ENCODE results near the gene COPB2.
A peak's percentile ranks its signal among the peaks of the same experiment; 100 is the strongest.
"Not testable (repeated sequence)": the region's sequence is repeated elsewhere in the genome, so short reads cannot be mapped to it uniquely, and the experiment has no call there.

COPB2 gene

DNA sequence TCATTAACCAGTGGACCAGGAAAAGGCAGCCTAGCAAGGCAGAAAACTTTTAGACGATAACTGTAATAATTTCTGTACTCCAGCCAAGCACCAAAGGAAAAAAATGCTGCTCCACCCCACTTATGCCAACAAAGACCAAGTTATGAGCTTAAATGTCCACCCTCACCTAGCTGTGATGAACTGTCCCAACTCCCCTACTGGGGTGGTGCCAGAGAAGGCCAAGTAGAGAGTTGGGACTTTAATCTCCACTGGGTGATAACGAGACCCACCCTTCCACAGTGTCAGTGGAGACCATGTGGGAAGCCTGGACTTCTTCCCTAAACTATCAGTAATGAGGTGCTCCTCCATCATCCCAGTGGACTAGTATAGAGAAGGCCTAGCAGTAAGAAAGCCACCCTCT is 33.8 kb upstream of the COPB2 start:
- H3K9me3 ChIP-seq (replicated peaks in 1 of 11): peaks cover 0 to 7% (median 0%) of the 10 kb centered on the region in 11 experiments; a peak in 5 of 22 replicates
- H3K27ac ChIP-seq: no peak overlapping the region
- H3K27me3 ChIP-seq: no peaks in the 10 kb centered on the region
- peaks cover 0 to 7% (median 0%) of the 10 kb centered on the region in 10 experiments; a peak in 8 of 20 replicates for H3K4me1 ChIP-seq
- no peak for TF ChIP-seq Cebpa-rat (IDR thresholded peaks at IDR 0.05)
- no peak overlapping the region for H3K4me3 ChIP-seq
- peaks cover 12 to 55% (median 21%) of the 10 kb centered on the region in 11 experiments; a peak in 16 of 22 replicates for H3K36me3 ChIP-seq
- 0 out of 22 replicates have a peak, but pooled peaks cover 0 to 3% (median 0%) of the 10 kb centered on the region in 11 experiments for H4K20me1 ChIP-seq
- H3K9ac ChIP-seq: no peak overlapping the region
- no peak overlapping the region for H3K4me2 ChIP-seq

- H3K36me3 ChIP-seq: peaks cover 12 to 58% (median 21%) of the 10 kb centered on the region in 11 experiments; a peak in 16 of 22 replicates
- H3K27ac ChIP-seq: no peak overlapping the region
Measured at GRCh38 chr3:139421460-139421859, 32.0 kb upstream of the COPB2 start.

DNA sequence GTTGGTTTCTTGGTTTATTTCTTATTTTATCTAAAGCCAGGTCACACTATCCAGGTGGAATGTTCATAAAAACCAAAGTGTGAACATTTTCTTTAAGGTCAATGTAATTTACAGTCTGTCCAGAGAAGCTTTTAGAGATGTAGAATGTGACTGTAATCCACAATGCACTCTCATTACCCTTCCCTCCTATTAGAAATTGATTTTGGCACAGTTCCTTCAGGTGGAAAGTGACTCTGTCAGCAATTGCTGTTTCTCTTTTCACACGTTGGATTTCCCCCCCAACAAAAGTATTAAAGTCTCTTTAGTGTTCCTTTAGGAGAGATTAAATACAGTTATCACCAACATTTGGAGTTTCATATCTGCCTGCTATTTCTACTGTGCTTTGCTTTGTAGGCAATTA is 31.6 kb upstream of the COPB2 start:
- Histone ChIP-seq H3K27ac (no peak overlapping the region), H3K4me3 (no peak overlapping the region), H3K4me2 (no peak overlapping the region), H3K36me3 (peaks cover 12 to 54% (median 21%) of the 10 kb centered on the region in 11 experiments; a peak in 16 of 22 replicates), H3K4me1 (no peaks in the 10 kb centered on the region), H3K27me3 (no peaks in the 10 kb centered on the region), H4K20me1 (0 out of 22 replicates have a peak, but pooled peaks cover 0 to 3% (median 0%) of the 10 kb centered on the region in 11 experiments), H3K9me3 (replicated peaks in 1 of 11) (peaks cover 0 to 28% (median 15%) of the 10 kb centered on the region in 11 experiments; a peak in 18 of 22 replicates), H3K9ac (no peak overlapping the region)
- no peak for TF ChIP-seq Cebpa-rat (IDR thresholded peaks at IDR 0.05)

More at GRCh38 chr3:139421460-139421859, 32.0 kb upstream of the COPB2 start:
- Histone ChIP-seq H3K4me3 (no peak overlapping the region), H3K27me3 (no peaks in the 10 kb centered on the region), H3K4me1 (no peaks in the 10 kb centered on the region), H3K9ac (no peak overlapping the region), H4K20me1 (0 out of 22 replicates have a peak, but pooled peaks cover 0 to 3% (median 0%) of the 10 kb centered on the region in 11 experiments), H3K9me3 (replicated peaks in 1 of 11) (peaks cover 0 to 24% (median 11%) of the 10 kb centered on the region in 11 experiments; a peak in 18 of 22 replicates), H3K4me2 (no peak overlapping the region)
- no peak for TF ChIP-seq Cebpa-rat (IDR thresholded peaks at IDR 0.05)

- peaks cover 22 to 55% (median 42%) of the 10 kb centered on the region in 11 experiments for H3K9me3 ChIP-seq (replicated peaks in 1 of 11)
- no peaks in the 10 kb centered on the region for H3K27me3 ChIP-seq
- TF ChIP-seq Cebpa-rat (IDR thresholded peaks at IDR 0.05): no peak
- peaks cover 0 to 11% (median 0%) of the 10 kb centered on the region in 10 experiments; a peak in 3 of 20 replicates for H3K4me1 ChIP-seq
- H3K27ac ChIP-seq: no peak overlapping the region
- H3K36me3 ChIP-seq: peaks cover 2 to 26% (median 8%) of the 10 kb centered on the region in 11 experiments; a peak in 15 of 22 replicates
- no peak overlapping the region for H3K9ac ChIP-seq
- H3K4me2 ChIP-seq: no peak overlapping the region
- no peak overlapping the region for H3K4me3 ChIP-seq
- 0 out of 22 replicates have a peak, but pooled peaks cover 0 to 3% (median 0%) of the 10 kb centered on the region in 11 experiments for H4K20me1 ChIP-seq
Measured at GRCh38 chr3:139418144-139418543, 28.7 kb upstream of the COPB2 start.

DNA sequence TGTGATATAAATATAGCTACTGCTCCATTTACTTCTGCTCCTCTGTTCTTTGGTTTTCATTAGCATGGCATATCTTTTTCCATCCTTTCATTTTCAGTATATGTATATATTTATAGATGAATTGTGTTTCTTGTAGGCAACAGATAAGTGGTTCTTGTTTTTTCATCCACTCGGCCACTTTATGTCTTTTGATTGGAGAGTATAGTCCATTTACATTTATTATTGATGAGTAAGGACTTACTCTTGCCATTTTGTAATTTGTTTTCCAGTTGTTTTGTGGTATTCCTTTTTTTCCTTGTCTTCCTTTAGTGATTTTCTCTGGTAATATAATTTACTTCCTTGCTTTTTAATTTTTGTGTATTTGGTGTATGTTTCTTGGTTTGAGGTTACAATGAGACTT is 26.8 kb upstream of the COPB2 start:
- Histone ChIP-seq H3K36me3 (peaks cover 0 to 16% (median 0%) of the 10 kb centered on the region in 11 experiments; a peak in 10 of 22 replicates), H3K4me2 (no peak overlapping the region)
- no peak for TF ChIP-seq Cebpa-rat (IDR thresholded peaks at IDR 0.05)

DNA sequence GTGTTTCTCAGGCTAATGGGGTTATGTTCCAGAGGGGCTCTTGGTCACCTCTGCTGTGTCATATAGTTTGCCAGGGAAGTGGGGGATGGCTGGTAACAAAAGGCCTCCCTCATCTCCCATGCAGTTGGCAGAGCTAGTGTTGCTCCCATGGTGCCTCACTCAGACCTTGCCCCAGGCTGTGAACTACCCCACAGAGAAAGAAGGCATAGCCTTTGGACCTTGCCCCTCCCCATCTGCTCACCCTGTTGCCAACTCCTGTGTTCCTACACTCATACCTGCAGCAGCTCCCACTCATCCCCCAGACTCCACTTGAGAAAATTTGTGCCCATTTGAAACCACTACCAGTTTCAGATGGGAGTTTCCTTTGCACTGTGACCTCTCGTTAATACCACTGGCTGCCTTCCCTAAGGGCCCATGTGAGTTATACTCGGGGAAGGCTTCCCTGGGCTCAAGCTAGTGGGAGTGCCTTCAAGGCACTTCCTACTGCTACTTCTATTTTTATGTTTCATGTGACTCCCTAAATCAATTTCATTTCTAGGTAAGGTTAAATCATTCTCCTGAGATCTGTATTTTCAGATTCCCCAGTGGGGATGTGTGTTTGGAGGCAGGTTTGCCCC is 25.3 kb upstream of the COPB2 start:
- H3K27me3 ChIP-seq: no peaks in the 10 kb centered on the region
- peaks cover 0 to 11% (median 0%) of the 10 kb centered on the region in 10 experiments; a peak in 3 of 20 replicates for H3K4me1 ChIP-seq
- H3K27ac ChIP-seq: no peak overlapping the region
- H3K4me2 ChIP-seq: peak overlapping the region in 1 of 11 experiments; percentile 28; a peak in 2 of 22 replicates
- H3K9ac ChIP-seq: no peak overlapping the region
- peaks cover 0 to 14% (median 0%) of the 10 kb centered on the region in 11 experiments; a peak in 6 of 22 replicates for H3K36me3 ChIP-seq
- no peak overlapping the region for H3K4me3 ChIP-seq
- peaks cover 40 to 72% (median 58%) of the 10 kb centered on the region in 11 experiments for H3K9me3 ChIP-seq (replicated peaks in 1 of 11)
- no peaks in the 10 kb centered on the region for H4K20me1 ChIP-seq
- no peak for TF ChIP-seq Cebpa-rat (IDR thresholded peaks at IDR 0.05)

More for the DNA sequence above, 26.8 kb upstream of the COPB2 start:
- Histone ChIP-seq H4K20me1 (0 out of 22 replicates have a peak, but pooled peaks cover 0 to 3% (median 0%) of the 10 kb centered on the region in 11 experiments), H3K4me3 (no peak overlapping the region), H3K4me1 (peaks cover 0 to 11% (median 0%) of the 10 kb centered on the region in 10 experiments; a peak in 3 of 20 replicates), H3K9me3 (replicated peaks in 1 of 11) (peaks cover 39 to 66% (median 56%) of the 10 kb centered on the region in 11 experiments), H3K27ac (no peak overlapping the region), H3K9ac (no peak overlapping the region), H3K27me3 (no peaks in the 10 kb centered on the region)

GRCh38 chr3:139412891-139413290 is 23.4 kb upstream of the COPB2 start:
- peaks cover 48 to 78% (median 63%) of the 10 kb centered on the region in 11 experiments for H3K9me3 ChIP-seq (replicated peaks in 1 of 11)
- H3K36me3 ChIP-seq, H3K4me3 ChIP-seq, H3K4me2 ChIP-seq, H4K20me1 ChIP-seq, H3K27ac ChIP-seq, H3K9ac ChIP-seq, H3K27me3 ChIP-seq: not testable (repeated sequence)
- peaks cover 0 to 11% (median 0%) of the 10 kb centered on the region in 10 experiments; a peak in 3 of 20 replicates for H3K4me1 ChIP-seq

DNA sequence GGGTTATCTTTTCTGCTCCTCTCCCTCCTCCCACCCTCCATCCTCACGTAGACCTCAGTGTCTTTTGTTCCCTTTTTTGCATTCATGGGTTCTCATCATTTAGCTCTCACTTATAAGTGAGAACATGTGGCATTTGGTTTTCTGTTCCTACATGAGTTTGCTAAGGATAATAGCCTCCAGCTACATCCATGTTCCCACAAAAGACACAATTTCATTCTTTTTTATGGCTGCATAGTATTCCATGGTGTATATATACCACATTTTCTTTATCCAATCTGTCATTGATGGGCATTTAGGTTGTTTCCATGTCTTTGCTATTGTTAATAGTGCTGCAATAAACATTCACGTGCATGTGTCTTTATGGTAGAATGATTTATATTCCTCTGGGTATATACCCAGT is 11.7 kb upstream of the COPB2 start:
- Histone ChIP-seq H3K36me3 (peaks cover 7 to 27% (median 14%) of the 10 kb centered on the region in 11 experiments; a peak in 17 of 22 replicates), H3K9me3 (replicated peaks in 1 of 11) (peaks cover 52 to 57% (median 55%) of the 10 kb centered on the region in 11 experiments)
- H3K4me1 ChIP-seq, H3K4me3 ChIP-seq, H4K20me1 ChIP-seq, H3K27ac ChIP-seq, H3K9ac ChIP-seq, H3K27me3 ChIP-seq, H3K4me2 ChIP-seq: not testable (repeated sequence)

DNA sequence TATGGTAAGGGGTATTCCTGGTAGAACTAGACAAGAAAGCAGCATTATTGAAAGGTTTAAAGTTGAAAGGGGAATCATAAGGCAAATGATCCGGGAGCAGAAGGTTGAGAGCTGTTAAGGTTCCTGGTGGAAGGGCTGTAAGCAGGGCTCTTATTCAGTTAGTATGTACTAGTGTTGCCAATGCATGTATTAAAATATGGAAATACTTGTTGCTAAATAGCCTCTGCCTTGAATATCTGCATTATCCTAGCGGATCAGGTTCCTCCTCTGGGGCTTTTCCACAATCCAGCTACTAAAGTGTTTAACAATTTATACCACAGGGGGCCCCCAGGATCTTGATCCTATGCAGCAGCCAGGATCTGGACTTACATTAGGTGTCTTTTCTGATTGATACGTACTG is 7.3 kb upstream of the COPB2 start:
- no peak for TF ChIP-seq Cebpa-rat (IDR thresholded peaks at IDR 0.05)
- H3K27ac ChIP-seq: no peak overlapping the region

More for the DNA sequence above, 7.3 kb upstream of the COPB2 start:
- H3K9ac ChIP-seq: no peak overlapping the region
- H3K36me3 ChIP-seq: peaks cover 0 to 6% (median 0%) of the 10 kb centered on the region in 11 experiments; a peak in 3 of 22 replicates
- H3K27me3 ChIP-seq: no peaks in the 10 kb centered on the region
- H4K20me1 ChIP-seq: peaks cover 0 to 7% (median 0%) of the 10 kb centered on the region in 11 experiments; a peak in 1 of 22 replicates
- no peak overlapping the region for H3K4me3 ChIP-seq
- no peak overlapping the region for H3K4me2 ChIP-seq
- H3K4me1 ChIP-seq: peaks cover 6 to 13% (median 9%) of the 10 kb centered on the region in 10 experiments; a peak in 17 of 20 replicates
- H3K9me3 ChIP-seq (replicated peaks in 1 of 11): peaks cover 9 to 13% (median 12%) of the 10 kb centered on the region in 11 experiments
